ENCODE measurements around the gene ZNF750.

The ZNF750 gene

GRCh38 chr17:82835122-82835521, 4.7 kb downstream of the ZNF750 start:
- DNase-seq (ENCODE audit: low spot score): no peak

GRCh38 chr17:82832881-82833475, 6.8 kb downstream of the ZNF750 start:
- DNase-seq (ENCODE audit: low spot score): no peak

GRCh38 chr17:82832411-82832810, 7.4 kb downstream of the ZNF750 start:
- no peak for DNase-seq (ENCODE audit: low spot score)

GRCh38 chr17:82831818-82832200, 8.0 kb downstream of the ZNF750 start:
- DNase-seq (ENCODE audit: low spot score): no peak

GRCh38 chr17:82831041-82831817, 8.6 kb downstream of the ZNF750 start:
- DNase-seq (ENCODE audit: low spot score): no peak

GRCh38 chr17:82830249-82830661, 9.6 kb downstream of the ZNF750 start:
- no peak for DNase-seq (ENCODE audit: low spot score)

- DNase-seq (ENCODE audit: low spot score): no peak
Measured at GRCh38 chr17:82828875-82829487, 10.8 kb downstream of the ZNF750 start.

GRCh38 chr17:82826956-82827355, 12.9 kb downstream of the ZNF750 start:
- DNase-seq (ENCODE audit: low spot score): no peak

- no peak for DNase-seq (ENCODE audit: low spot score)
Measured at GRCh38 chr17:82826211-82826610, 13.6 kb downstream of the ZNF750 start.

GRCh38 chr17:82825540-82826124, 14.2 kb downstream of the ZNF750 start:
- DNase-seq (ENCODE audit: low spot score): no peak

- no peak for DNase-seq (ENCODE audit: low spot score)
Measured at GRCh38 chr17:82823004-82823403, 16.8 kb downstream of the ZNF750 start.

- no peak for DNase-seq (ENCODE audit: low spot score)
Measured at GRCh38 chr17:82822281-82822680, 17.5 kb downstream of the ZNF750 start.

- DNase-seq (ENCODE audit: low spot score): no peak
Measured at GRCh38 chr17:82821554-82821953, 18.3 kb downstream of the ZNF750 start.

- DNase-seq (ENCODE audit: low spot score): no peak
Measured at GRCh38 chr17:82820278-82821251, 19.3 kb downstream of the ZNF750 start.

GRCh38 chr17:82817947-82818346, 21.9 kb downstream of the ZNF750 start:
- DNase-seq (ENCODE audit: low spot score): no peak

- DNase-seq (ENCODE audit: low spot score): no peak
Measured at GRCh38 chr17:82816358-82816757, 23.5 kb downstream of the ZNF750 start.

- no peak for DNase-seq (ENCODE audit: low spot score)
Measured at GRCh38 chr17:82815790-82816305, 24.0 kb downstream of the ZNF750 start.

GRCh38 chr17:82815354-82815753, 24.5 kb downstream of the ZNF750 start:
- DNase-seq (ENCODE audit: low spot score): no peak

GRCh38 chr17:82814834-82815233, 25.0 kb downstream of the ZNF750 start:
- no peak for DNase-seq (ENCODE audit: low spot score)

- no peak for DNase-seq (ENCODE audit: low spot score)
Measured at GRCh38 chr17:82813299-82814051, 26.3 kb downstream of the ZNF750 start.

GRCh38 chr17:82812601-82813000, 27.2 kb downstream of the ZNF750 start:
- DNase-seq (ENCODE audit: low spot score): no peak
